ENCODE data around the gene ITGA8. TPM values are rescaled to one million over a fixed set of nuclear protein-coding genes. Genes with fewer than 3 reads are reported as not detected.
"Not testable (repeated sequence)": the region's sequence is repeated elsewhere in the genome, so short reads cannot be mapped to it uniquely, and the experiment has no call there.

Gene ITGA8
- polyA plus RNA-seq, 3 donors, result 0.35 to 4.3 (median 2.6) TPM

- no peak overlapping the region for H3K27ac ChIP-seq (ENCODE audit: low read depth, low read length)
- 69 to 91% (median 89%) methylated on average over 7 of the region's 7 CpGs for WGBS, 3 donors
Observed at GRCh38 chr10:15491856-15492642, 227.7 kb downstream of the ITGA8 start.

- 90 to 96% (median 96%) methylated on average over 3 of the region's 3 CpGs for WGBS, 3 donors
- H3K27ac ChIP-seq (ENCODE audit: low read depth, low read length), result no peak overlapping the region
Observed at GRCh38 chr10:15489431-15489830, 230.3 kb downstream of the ITGA8 start.

GRCh38 chr10:15487376-15487775 is 232.3 kb downstream of the ITGA8 start:
- H3K27ac ChIP-seq (ENCODE audit: low read depth, low read length), result no peak overlapping the region
- 51 to 72% (median 69%) methylated on average over 4 of the region's 4 CpGs for WGBS, 3 donors

- H3K27ac ChIP-seq (ENCODE audit: low read depth, low read length), result no peak overlapping the region
- WGBS, 3 donors, result 24 to 31% (median 31%) methylated on average over 4 of the region's 4 CpGs
Observed at GRCh38 chr10:15486404-15486803, 233.3 kb downstream of the ITGA8 start.

GRCh38 chr10:15485684-15486316 is 233.9 kb downstream of the ITGA8 start:
- H3K27ac ChIP-seq (ENCODE audit: low read depth, low read length), result no peak overlapping the region
- WGBS, 3 donors, result 42 to 55% (median 50%) methylated on average over 5 of the region's 5 CpGs

GRCh38 chr10:15485027-15485426 is 234.7 kb downstream of the ITGA8 start:
- no peak overlapping the region for H3K27ac ChIP-seq (ENCODE audit: low read depth, low read length)

GRCh38 chr10:15484128-15484527 is 235.6 kb downstream of the ITGA8 start:
- H3K27ac ChIP-seq (ENCODE audit: low read depth, low read length), result no peak overlapping the region
- WGBS, 3 donors, result 54 to 77% (median 77%) methylated on average over 3 of the region's 3 CpGs

More at GRCh38 chr10:15485027-15485426, 234.7 kb downstream of the ITGA8 start:
- 23 to 31% (median 29%) methylated on average over 3 of the region's 3 CpGs for WGBS, 3 donors

GRCh38 chr10:15483215-15484075 is 236.3 kb downstream of the ITGA8 start:
- WGBS, 3 donors, result 59 to 81% (median 76%) methylated on average over 14 of the region's 14 CpGs
- no peak overlapping the region for H3K27ac ChIP-seq (ENCODE audit: low read depth, low read length)

- H3K27ac ChIP-seq (ENCODE audit: low read depth, low read length), result no peak overlapping the region
- 38 to 47% (median 47%) methylated on average over 2 of the region's 2 CpGs for WGBS, 3 donors
Observed at GRCh38 chr10:15482156-15482555, 237.6 kb downstream of the ITGA8 start.

- no peak overlapping the region for H3K27ac ChIP-seq (ENCODE audit: low read depth, low read length)
- WGBS, 3 donors, result 26 to 79% (median 78%) methylated on average over 2 of the region's 2 CpGs
Observed at GRCh38 chr10:15478950-15479349, 240.8 kb downstream of the ITGA8 start.

GRCh38 chr10:15478429-15478828 is 241.3 kb downstream of the ITGA8 start:
- 38 to 59% (median 58%) methylated on average over 6 of the region's 6 CpGs for WGBS, 3 donors
- H3K27ac ChIP-seq (ENCODE audit: low read depth, low read length), result no peak overlapping the region

- 88 to 98% (median 95%) methylated on average over 4 of the region's 4 CpGs for WGBS, 3 donors
- H3K27ac ChIP-seq (ENCODE audit: low read depth, low read length), result no peak overlapping the region
Observed at GRCh38 chr10:15476337-15476736, 243.4 kb downstream of the ITGA8 start.

- H3K27ac ChIP-seq (ENCODE audit: low read depth, low read length), result not testable (repeated sequence)
Observed at GRCh38 chr10:15475439-15475838, 244.3 kb downstream of the ITGA8 start.

- 63 to 80% (median 74%) methylated on average over 2 of the region's 2 CpGs for WGBS, 3 donors
- no peak overlapping the region for H3K27ac ChIP-seq (ENCODE audit: low read depth, low read length)
Observed at GRCh38 chr10:15474671-15475070, 245.1 kb downstream of the ITGA8 start.

GRCh38 chr10:15473396-15473767 is 246.3 kb downstream of the ITGA8 start:
- H3K27ac ChIP-seq (ENCODE audit: low read depth, low read length), result no peak overlapping the region
- 29 to 38% (median 29%) methylated on average over 5 of the region's 5 CpGs for WGBS, 3 donors

GRCh38 chr10:15472431-15473395 is 247.0 kb downstream of the ITGA8 start:
- WGBS, 3 donors, result 37 to 52% (median 50%) methylated on average over 16 of the region's 16 CpGs
- H3K27ac ChIP-seq (ENCODE audit: low read depth, low read length), result no peak overlapping the region

GRCh38 chr10:15472008-15472407 is 247.7 kb downstream of the ITGA8 start:
- 34 to 61% (median 54%) methylated on average over 6 of the region's 6 CpGs for WGBS, 3 donors
- no peak overlapping the region for H3K27ac ChIP-seq (ENCODE audit: low read depth, low read length)

- H3K27ac ChIP-seq (ENCODE audit: low read depth, low read length), result no peak overlapping the region
- WGBS, 3 donors, result 89 to 94% (median 90%) methylated on average over 5 of the region's 5 CpGs
Observed at GRCh38 chr10:15469111-15469510, 250.6 kb downstream of the ITGA8 start.
